SK-N-SH treated with all-trans-retinoic acid at 6 μM for 48 hours (cell line): ENCODE data around the gene FRMPD2.
"Not testable (repeated sequence)": the region's sequence is repeated elsewhere in the genome, so short reads cannot be mapped to it uniquely, and the experiment has no call there.

Source experiments
- CSDC2 ChIP-seq: fragments of 250-450 bp; sonication (Bioruptor Pico); IDR thresholded peaks from 2 replicates; pipeline ENCODE4 v1.5.0; 2020; ENCODE audit warnings: mild to moderate bottlenecking, moderate library complexity
- GLIS3 ChIP-seq: fragments of 250-450 bp; sonication (Bioruptor Pico); IDR thresholded peaks from 2 replicates; pipeline ENCODE4 v1.5.0; 2020; ENCODE audit warnings: mild to moderate bottlenecking, moderate library complexity
- TOX ChIP-seq: fragments of 250-450 bp; sonication (Bioruptor Pico); IDR thresholded peaks from 2 replicates; pipeline ENCODE4 v1.8.0; 2021; ENCODE audit warnings: mild to moderate bottlenecking, moderate library complexity, borderline replicate concordance
- ZFP3 ChIP-seq: fragments of 250-450 bp; sonication (Bioruptor Pico); IDR thresholded peaks from 2 replicates; pipeline ENCODE4 v1.5.0; 2020; ENCODE audit warnings: mild to moderate bottlenecking, moderate library complexity
- ZFP30 ChIP-seq: fragments of 450-650 bp; formaldehyde crosslinking; IDR thresholded peaks from 2 replicates; pipeline ENCODE4 v1.5.0; 2022; ENCODE audit warnings: mild to moderate bottlenecking, moderate library complexity
- TF ChIP-seq, protein P1 (sequence below): fragments of 250-450 bp; sonication (Bioruptor Pico); IDR thresholded peaks from 2 replicates; pipeline ENCODE4 v1.8.0; 2021; ENCODE audit warnings: low read depth, mild to moderate bottlenecking, moderate library complexity, borderline replicate concordance
- TF ChIP-seq, protein P2 (sequence below): fragments of 250-450 bp; sonication (Bioruptor Pico); IDR thresholded peaks from 2 replicates; pipeline ENCODE4 v1.8.0; 2020; ENCODE audit warnings: mild to moderate bottlenecking, moderate library complexity, borderline replicate concordance
- TF ChIP-seq, protein P3 (sequence below): fragments of 250-450 bp; sonication (Bioruptor Pico); IDR thresholded peaks from 2 replicates; pipeline ENCODE4 v1.5.0; 2020; ENCODE audit warnings: mild to moderate bottlenecking, moderate library complexity

- TF ChIP-seq, protein P1, sequence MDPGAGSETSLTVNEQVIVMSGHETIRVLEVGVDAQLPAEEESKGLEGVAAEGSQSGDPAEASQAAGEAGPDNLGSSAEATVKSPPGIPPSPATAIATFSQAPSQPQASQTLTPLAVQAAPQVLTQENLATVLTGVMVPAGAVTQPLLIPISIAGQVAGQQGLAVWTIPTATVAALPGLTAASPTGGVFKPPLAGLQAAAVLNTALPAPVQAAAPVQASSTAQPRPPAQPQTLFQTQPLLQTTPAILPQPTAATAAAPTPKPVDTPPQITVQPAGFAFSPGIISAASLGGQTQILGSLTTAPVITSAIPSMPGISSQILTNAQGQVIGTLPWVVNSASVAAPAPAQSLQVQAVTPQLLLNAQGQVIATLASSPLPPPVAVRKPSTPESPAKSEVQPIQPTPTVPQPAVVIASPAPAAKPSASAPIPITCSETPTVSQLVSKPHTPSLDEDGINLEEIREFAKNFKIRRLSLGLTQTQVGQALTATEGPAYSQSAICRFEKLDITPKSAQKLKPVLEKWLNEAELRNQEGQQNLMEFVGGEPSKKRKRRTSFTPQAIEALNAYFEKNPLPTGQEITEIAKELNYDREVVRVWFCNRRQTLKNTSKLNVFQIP = not testable (repeated sequence)
- TF ChIP-seq CSDC2 (CRISPR knock-in tag); ZFP3; ZFP30; TOX (CRISPR knock-in tag); GLIS3 (CRISPR knock-in tag): not testable (repeated sequence)
- TF ChIP-seq, protein P2, sequence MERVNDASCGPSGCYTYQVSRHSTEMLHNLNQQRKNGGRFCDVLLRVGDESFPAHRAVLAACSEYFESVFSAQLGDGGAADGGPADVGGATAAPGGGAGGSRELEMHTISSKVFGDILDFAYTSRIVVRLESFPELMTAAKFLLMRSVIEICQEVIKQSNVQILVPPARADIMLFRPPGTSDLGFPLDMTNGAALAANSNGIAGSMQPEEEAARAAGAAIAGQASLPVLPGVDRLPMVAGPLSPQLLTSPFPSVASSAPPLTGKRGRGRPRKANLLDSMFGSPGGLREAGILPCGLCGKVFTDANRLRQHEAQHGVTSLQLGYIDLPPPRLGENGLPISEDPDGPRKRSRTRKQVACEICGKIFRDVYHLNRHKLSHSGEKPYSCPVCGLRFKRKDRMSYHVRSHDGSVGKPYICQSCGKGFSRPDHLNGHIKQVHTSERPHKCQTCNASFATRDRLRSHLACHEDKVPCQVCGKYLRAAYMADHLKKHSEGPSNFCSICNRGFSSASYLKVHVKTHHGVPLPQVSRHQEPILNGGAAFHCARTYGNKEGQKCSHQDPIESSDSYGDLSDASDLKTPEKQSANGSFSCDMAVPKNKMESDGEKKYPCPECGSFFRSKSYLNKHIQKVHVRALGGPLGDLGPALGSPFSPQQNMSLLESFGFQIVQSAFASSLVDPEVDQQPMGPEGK (CRISPR knock-in tag) = not testable (repeated sequence)
- TF ChIP-seq, protein P3, sequence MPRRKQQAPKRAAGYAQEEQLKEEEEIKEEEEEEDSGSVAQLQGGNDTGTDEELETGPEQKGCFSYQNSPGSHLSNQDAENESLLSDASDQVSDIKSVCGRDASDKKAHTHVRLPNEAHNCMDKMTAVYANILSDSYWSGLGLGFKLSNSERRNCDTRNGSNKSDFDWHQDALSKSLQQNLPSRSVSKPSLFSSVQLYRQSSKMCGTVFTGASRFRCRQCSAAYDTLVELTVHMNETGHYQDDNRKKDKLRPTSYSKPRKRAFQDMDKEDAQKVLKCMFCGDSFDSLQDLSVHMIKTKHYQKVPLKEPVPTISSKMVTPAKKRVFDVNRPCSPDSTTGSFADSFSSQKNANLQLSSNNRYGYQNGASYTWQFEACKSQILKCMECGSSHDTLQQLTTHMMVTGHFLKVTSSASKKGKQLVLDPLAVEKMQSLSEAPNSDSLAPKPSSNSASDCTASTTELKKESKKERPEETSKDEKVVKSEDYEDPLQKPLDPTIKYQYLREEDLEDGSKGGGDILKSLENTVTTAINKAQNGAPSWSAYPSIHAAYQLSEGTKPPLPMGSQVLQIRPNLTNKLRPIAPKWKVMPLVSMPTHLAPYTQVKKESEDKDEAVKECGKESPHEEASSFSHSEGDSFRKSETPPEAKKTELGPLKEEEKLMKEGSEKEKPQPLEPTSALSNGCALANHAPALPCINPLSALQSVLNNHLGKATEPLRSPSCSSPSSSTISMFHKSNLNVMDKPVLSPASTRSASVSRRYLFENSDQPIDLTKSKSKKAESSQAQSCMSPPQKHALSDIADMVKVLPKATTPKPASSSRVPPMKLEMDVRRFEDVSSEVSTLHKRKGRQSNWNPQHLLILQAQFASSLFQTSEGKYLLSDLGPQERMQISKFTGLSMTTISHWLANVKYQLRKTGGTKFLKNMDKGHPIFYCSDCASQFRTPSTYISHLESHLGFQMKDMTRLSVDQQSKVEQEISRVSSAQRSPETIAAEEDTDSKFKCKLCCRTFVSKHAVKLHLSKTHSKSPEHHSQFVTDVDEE (CRISPR knock-in tag) = not testable (repeated sequence)
Observed at GRCh38 chr10:48243921-48244320, 30.6 kb downstream of the FRMPD2 start.
